Dermis microvascular lymphatic vessel endothelial cell (primary cell): ENCODE results near the gene PACSIN2. TPM values are rescaled to one million over a fixed set of nuclear protein-coding genes. Genes with fewer than 3 reads are reported as not detected.
"Not testable (repeated sequence)": the region's sequence is repeated elsewhere in the genome, so short reads cannot be mapped to it uniquely, and the experiment has no call there.

Source experiments
- DNase-seq, 2 donors: peaks; one replicate each; pipeline versions ENCODE4 v3.0.0 to v3.0.0-alpha.2; 2010; ENCODE audit warnings: low read depth in 2 of 2
- total RNA-seq: library from RNA; depleted of rRNA; stranded (reverse); fragments of >200 nt; gene quantifications from 2 replicates; pipeline ENCODE4 v1.2.1, GENCODE V29; 2014

PACSIN2 gene
- total RNA-seq, 1 donor from 2014 or later = 68.0 TPM

GRCh38 chr22:42947211-42947990 is 67.5 kb downstream of the PACSIN2 start:
- DNase-seq = peak in 1 of 2 donors; percentile 84

GRCh38 chr22:42946546-42947198 is 68.3 kb downstream of the PACSIN2 start:
- DNase-seq = no peak

GRCh38 chr22:42945736-42946135 is 69.2 kb downstream of the PACSIN2 start:
- no peak for DNase-seq

GRCh38 chr22:42945027-42945426 is 69.9 kb downstream of the PACSIN2 start:
- no peak for DNase-seq

- peak; percentile 63 to 93 for DNase-seq
Observed at GRCh38 chr22:42944409-42944808, 70.5 kb downstream of the PACSIN2 start.

- no peak for DNase-seq
Observed at GRCh38 chr22:42943981-42944380, 71.0 kb downstream of the PACSIN2 start.

GRCh38 chr22:42942351-42942750 is 72.6 kb downstream of the PACSIN2 start:
- DNase-seq = no peak

GRCh38 chr22:42939941-42940653 is 74.9 kb downstream of the PACSIN2 start:
- DNase-seq = peak in 1 of 2 donors; percentile 98

GRCh38 chr22:42939451-42939881 is 75.5 kb downstream of the PACSIN2 start:
- DNase-seq = peak in 1 of 2 donors; percentile 92

GRCh38 chr22:42938976-42939375 is 76.0 kb downstream of the PACSIN2 start:
- DNase-seq = no peak

- DNase-seq = no peak
Observed at GRCh38 chr22:42938449-42938848, 76.5 kb downstream of the PACSIN2 start.

- DNase-seq = peak in 1 of 2 donors; percentile 63
Observed at GRCh38 chr22:42937164-42937843, 77.6 kb downstream of the PACSIN2 start.

- not testable (repeated sequence) for DNase-seq
Observed at GRCh38 chr22:42936680-42937079, 78.3 kb downstream of the PACSIN2 start.

- no peak for DNase-seq
Observed at GRCh38 chr22:42934338-42934737, 80.6 kb downstream of the PACSIN2 start.

GRCh38 chr22:42933485-42934091 is 81.4 kb downstream of the PACSIN2 start:
- peak; percentile 84 to 97 for DNase-seq

GRCh38 chr22:42932857-42933484 is 82.0 kb downstream of the PACSIN2 start:
- peak in 1 of 2 donors; percentile 38 for DNase-seq

GRCh38 chr22:42932197-42932519 is 82.8 kb downstream of the PACSIN2 start:
- DNase-seq = no peak

GRCh38 chr22:42931421-42932196 is 83.3 kb downstream of the PACSIN2 start:
- DNase-seq = peak in 1 of 2 donors; percentile 52

GRCh38 chr22:42930810-42931420 is 84.0 kb downstream of the PACSIN2 start:
- peak in 1 of 2 donors; percentile 41 for DNase-seq

- DNase-seq = no peak
Observed at GRCh38 chr22:42929838-42930155, 85.2 kb downstream of the PACSIN2 start.
